Measurements from ENCODE around the gene NR3C2.

NR3C2 gene

DNA sequence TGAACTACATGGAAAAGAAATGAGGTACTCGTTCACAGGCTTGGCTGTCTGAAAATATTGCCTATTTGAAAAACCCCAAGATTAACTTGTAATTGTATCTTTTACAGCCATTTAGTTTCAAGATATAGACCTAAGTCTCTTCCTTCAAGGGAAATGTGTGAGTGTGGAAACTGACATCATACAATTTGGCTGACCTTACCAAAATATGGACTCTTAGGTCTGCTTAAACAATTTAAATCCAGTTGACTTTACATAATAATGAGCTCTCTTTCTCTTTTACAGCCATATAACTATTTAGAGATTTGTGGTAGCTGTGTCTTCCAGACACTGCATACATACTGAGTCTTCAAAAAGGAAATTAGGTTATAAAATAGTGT is 186.9 kb downstream of the NR3C2 start:
- DNase-seq = no peak

DNA sequence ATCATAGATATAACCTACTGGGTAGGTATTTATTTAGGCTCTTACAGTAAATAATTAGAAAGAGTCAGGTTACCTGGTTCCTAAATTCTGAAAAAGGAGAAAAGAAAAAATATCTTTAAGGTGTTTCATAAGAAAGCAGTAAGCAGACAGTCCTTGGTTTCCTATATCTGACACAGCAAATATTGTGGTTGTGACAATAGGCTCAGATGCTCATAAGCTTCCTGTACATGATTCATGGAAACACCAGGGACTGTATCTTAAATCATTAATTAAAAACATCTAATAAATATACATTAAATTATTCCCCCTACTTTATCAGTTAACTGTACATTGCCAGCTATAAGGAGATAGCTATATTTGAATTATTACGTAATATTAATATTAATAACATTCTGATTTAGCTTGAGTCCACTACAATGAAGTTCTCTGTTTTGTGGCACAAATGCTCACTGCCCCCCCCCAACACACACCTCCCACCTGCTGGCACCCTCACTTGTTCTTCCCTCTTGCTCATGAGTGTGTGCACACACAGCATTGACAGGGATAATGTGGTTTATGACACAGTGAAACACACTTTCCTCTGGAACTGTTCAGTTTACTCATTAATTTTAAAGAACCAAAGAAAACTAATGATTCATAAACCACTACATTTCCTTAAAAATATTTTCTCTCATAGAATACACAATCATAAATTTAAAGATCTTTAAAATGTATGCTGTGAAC is 187.4 kb downstream of the NR3C2 start:
- no peak for DNase-seq

DNA sequence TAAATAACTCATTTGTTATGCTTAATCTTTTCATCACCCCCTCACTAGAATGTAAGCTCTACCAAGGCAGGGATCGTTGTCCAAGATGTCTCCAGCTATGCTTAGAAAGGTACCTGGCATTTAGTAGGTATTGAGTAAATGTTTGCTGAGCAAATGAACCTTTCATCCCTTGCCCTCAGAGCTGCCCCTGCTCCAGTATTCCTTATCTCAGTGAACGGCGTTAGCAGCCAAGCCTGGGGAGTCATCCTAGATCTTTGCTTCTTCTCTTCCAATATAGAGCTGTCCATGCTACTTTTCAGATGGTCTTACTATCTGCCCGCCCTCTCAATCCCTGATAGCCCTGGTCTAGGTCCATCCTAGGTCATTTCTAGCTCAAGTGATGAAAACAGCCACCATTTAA is 188.4 kb downstream of the NR3C2 start:
- no peak for DNase-seq

DNA sequence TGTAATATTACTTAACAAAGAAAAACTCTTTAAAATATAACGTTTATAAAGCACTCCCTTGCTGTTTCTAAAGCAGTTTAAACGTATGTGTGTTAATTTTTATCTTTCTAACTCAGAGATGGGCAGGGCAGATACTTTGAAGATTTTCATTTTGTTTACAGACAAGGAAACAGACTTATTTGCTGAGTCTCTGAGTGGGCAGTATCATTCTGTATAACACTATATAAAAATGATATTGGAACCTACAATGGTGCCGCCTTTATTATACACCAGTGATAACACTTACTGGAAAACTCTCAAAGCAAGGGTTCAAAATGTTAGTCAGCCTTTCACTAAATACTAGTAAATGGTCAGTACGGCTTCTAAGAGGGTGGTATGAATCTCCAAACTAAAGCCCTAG is 193.4 kb downstream of the NR3C2 start:
- no peak for DNase-seq

DNA sequence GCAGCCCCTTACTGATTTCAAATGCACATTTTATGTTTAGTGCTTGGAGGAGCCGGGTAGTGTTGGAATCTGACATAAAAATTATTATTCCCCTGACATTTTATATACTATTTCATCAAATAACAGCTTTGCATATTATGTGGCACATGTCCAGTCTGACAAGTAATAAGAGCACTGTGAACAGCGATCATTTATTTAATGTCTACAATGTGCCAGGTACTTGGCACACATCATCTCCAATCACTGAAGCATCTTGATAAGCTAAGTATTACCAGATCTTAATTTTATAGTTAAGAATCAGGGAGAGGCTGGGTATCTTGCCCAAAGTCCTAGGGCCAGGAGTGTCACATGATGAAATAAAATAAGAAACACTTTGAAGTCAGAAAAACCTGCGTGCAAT is 197.2 kb downstream of the NR3C2 start:
- DNase-seq = no peak

DNA sequence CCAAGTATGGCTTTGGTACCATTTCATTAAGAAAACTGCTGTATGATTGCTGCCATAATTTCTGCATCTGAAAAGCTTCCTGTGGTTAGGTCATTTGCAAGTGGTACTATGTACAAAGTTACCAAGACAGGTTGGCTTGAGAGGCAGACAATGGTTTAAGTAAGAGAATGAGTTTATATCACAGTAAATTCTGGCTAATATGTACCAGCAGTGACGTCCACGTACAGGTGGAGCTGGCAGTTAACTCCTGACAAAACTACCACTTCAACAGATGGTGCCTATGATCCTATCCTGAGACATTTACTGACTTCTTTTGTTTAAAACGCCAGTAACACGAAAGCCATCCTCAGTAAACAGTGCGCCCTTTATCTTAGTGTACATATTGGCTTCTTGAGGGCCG is 198.4 kb downstream of the NR3C2 start:
- DNase-seq = no peak

DNA sequence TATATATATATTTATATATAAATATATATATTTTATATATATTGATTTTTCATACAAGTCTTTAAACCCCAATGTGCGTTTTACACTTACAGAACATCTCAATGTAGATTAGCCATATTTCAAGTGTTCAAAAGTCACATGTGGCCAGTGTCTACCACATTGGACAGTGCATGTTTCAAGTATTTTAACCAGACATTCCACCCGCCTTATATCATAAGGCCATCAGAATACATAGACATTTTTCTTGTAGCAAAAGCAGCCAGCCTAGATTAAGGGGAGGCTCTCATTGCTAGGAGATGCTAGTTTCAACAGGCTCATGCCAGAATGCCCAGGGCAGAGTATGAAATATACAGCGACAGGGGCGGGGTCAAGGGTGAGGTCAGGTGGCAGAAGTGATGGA is 202.0 kb downstream of the NR3C2 start:
- no peak for DNase-seq

DNA sequence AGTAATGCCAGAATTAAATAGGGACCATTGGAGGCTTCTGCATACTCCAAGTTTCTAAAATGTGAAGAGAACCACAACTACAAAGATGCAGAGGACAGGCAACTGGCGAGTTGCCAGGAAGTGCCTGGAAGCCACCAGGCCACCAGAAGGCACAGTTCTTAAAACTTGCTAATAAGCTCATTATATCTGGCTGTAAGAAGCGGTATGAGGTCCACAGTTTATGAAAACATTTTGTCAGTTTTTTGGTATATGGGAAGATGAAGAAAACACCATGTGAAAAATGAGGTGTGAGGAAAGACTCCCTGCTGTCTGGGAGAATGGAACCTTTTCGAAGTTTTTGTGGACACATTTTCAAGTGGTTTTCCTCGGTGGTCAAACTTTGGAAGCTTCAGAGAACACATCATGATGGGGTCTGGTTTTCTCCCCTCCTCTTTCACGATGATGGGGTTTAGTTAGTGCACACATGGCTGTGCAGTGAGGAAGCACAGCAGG is 202.7 kb downstream of the NR3C2 start:
- DNase-seq = no peak

DNA sequence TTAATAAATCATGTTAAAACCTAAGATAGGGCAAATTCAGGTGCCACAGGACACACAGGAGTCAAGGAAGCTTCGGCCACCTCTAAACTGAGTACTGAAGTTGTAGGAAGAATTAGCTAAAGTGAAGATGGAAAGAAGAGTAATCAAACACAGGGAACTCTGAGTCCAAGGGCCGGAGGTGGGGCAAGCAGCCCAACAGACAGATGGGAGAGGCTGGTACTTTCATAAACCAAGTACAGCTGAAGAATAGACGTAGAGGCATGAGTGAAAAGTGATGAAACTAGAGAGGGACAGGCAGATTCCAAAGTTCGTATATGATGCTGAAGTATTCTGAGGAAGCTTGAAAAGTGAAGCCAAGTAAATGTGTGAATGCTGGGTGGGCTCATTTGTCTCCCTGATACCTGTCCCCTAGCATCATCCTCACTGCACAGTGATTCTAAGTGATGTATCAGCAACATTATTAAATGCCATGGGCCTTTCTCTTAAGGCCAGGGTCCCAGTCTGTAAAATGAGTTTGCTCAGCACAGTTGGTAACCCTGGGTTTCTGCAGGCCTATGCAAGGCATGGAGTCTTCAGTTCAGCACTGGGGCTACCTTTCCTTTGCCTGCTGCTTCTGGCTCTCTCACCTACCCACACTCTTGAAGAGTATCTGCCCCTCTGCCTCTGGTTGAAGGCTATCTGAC is 203.3 kb downstream of the NR3C2 start:
- no peak for DNase-seq

DNA sequence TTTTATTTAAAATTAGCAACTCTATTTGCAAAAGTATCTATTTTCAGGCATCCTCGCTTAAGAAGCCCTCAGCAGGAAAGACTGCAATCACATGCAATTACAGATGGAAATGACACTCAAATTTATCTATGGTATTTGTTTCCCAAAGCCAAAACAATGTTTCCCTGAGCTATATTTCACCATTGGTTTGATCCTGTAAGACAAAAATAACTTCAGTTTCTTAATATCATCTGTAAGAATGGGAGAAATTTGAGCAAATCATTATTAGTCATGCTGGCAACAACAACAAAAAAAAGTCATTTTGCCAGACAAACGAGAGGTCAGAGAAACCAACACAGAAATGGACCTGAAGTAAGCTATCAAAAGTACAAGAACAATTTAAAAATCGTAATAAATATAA is 204.1 kb downstream of the NR3C2 start:
- no peak for DNase-seq

DNA sequence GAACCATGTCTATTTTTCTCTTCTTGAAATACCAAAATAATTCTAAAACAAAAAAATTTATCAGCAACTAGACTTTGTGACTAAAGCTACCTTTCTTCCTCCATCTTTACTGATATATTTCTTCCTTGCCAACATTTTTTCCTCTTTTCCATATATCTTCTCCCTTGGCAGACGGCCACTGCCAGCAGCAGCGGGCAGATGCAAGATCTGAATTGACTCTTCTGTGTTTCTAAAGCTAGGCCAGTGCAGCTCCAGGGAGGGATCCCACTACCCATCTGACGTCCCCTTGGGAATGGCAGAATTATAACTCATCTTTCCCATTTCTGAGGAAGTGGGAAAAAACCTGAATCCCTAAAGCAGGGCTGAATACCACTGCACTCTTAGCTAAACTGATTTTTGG is 206.4 kb downstream of the NR3C2 start:
- DNase-seq = no peak

DNA sequence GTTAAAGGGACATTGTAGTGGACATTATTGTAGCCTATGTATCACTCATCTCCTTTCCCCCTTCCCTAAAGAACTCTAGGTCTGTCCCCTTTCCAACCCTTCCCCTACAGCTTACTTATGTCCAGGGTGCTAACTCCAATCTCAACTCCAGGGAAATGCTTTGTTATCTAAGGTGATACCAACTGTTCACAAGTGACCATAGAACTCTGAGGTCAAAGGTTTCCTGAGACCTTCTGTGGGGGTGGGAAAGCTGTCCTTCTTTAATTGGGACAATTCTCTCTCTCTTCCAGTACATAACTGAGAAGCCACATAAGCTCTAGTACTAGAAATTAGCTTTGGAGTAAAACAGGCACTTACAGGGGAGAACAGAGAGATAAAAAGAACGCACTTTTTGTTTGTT is 212.4 kb downstream of the NR3C2 start:
- DNase-seq = no peak

DNA sequence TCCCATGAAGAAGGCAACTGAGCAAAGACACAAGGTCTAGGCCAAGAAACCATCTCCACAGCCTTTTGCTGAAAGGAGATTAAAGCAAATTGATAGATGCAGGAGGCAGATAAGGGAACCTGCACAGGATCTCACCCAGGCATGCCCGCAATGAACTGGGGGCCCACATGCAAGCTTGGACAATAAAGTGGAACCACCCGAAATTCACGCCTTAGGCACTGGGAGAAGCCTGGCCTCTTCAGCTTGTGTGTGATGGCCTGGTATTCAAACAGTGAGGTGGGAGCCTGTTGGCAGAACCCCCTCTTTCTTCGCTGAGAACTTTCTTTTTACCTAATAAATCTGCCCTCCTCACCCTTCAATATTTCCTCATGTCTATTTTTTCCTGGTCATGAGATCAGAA is 213.2 kb downstream of the NR3C2 start:
- no peak for DNase-seq

DNA sequence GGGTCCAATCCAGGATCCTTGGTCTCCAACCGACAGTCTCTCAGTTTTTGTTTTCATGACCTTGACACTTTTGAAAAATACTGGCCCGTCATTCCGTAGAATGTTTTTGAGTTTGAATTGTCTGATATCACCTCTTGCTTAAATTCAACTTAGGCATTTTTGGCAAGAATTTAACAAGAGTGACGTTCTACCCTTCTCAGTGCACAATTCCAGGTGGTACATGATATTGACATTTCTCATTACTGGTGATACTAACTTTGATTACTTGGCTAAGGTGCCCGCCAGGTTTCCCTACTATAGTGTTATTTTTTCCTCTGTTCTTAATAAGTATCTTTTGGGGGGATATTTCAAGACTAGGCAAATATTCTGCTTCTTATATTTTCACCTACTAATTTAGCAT is 215.1 kb downstream of the NR3C2 start:
- no peak for DNase-seq

DNA sequence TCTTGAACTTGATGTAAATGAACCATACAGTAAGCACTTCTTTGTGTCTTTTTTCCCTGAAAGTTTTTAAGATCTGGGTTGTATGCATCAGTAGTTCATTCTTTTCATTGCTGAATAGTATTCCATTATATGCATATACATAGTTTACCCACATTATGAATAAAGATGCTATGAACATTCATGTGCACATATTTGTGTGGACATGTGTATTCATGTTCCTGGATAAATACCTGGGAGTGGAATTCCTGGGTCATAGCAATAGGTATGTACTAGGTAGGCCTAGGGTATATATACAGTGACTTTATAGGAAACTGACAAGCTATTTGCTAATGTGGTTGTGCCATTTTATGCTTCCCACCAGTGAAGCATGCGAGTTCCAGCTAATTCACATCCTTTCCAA is 215.9 kb downstream of the NR3C2 start:
- no peak for DNase-seq

DNA sequence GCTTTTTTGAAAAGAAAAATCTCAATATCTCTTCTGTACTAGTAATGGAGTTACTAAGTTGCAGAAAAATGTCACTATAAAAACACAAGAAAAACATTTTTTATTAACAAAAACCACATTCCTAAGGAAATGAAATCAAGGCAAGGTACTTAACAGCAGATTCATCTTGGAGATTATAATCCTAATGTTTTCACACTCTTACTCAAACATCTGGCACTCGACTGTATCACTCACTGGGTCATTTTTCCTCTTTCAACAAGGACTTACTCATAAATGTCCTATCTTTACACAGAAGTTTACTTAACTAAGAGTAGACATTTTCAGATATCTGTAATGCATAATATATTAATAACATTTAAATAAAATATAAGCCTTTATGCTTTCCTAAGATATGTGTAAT is 216.6 kb downstream of the NR3C2 start:
- DNase-seq = no peak

DNA sequence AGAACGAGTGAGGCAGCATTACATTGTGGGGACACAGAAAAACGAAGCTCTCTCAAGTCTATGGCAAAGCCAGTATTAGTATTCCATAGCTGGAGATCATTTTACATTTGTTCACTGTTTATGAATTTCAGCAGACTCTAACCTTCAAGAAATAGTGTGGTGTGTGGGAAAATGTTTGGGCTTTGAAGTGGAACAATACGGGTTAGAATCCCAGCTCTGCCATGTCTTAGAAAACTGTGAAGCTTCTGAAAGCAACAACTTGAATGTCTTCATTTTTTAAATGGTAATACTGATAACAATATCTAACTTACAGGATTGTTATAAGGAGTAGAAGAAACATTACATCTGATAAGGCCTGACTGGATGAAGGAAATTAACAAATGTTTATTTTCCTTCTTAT is 217.7 kb downstream of the NR3C2 start:
- no peak for DNase-seq

DNA sequence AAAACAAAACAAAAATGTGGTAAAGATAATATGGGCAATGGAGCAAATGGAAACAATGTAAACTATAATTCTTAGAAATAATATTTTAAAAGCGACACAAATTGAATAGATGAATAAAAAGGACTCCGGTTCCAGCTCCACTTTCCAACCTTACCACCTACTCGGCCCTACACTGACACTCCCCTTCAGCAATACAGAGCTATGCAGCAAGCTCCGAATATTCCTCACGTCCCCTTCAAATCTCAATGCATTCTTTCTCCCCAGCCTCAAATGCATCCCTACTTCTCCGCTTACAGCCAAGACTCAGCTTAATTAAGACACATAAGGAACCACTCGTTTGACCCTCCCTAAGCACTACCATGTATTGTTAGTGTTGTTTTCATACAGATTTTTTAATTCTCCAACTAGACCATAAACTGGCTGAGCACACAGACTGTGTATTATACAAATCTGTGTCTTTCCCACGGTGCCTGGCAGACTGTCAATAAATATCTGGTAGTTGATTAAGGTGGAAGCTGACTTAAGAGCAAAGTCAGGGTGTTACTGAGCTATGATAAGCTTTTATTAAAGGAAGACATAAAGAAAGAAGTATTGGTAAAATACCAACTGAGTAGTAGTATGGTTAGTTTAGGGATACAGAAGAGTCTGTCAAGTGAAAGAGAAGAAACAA is 219.1 kb downstream of the NR3C2 start:
- no peak for DNase-seq

DNA sequence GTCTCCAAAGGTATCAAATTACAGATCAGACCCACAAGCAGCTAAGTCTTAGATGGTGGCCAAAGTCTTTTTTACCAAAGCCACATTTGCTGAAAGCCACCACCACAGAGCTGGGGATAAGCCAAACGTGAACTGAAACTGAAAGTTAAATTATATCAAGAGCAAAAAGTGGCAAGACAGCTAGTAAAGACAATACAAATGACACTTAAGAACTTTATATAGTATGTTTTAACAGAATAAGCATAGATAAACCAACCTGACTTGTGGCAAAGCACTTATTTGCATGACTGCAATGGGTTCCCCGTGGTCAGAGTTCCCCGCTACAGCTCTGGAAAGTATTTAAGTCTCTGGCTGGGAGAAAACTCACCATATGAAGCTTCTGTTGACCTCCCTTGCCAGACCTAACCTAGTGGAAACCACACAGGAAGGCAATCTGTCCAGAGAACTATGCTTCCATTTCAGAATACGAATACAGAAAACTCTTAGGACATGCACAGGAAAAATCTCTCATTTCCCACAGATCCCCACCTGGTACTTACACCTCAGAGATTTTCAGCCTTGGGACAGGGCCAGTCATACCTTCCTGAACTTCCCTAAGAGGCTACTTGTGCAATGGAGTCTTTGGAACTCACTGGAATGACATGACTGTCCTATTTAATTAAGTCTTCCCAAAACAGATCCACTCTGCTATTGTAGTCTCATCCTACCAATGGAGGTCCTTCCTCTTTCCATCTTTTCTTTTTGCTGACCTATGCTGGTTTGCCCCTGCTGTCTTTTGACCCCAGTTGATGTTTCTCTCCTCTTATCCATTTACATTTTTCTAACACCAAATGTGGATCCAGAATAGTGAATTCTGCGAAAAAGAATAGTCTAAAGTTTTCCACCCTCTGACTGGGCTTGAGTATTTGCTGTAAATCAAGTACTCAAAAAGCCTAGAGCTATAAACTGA is 225.1 kb downstream of the NR3C2 start:
- peak in 1 of 2 experiments; percentile 8 for DNase-seq

DNA sequence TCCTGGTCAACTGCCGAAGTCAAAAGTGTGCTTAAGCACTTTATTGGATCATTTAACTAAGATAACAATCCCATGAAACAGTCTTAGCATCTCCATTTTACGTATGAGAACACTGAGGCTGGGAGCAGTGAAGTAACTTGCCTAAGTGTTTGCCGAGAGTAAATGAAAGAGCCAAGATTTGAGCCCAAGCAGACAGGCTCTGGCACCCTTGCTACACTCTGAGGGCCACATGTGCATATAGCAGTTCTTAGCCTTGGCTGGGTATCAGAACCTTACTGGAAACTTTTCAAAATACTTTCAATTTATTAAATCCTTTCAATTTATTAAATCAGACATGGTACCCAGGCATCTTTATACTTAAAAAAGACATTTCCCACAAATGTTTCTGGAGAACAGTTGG is 225.9 kb downstream of the NR3C2 start:
- DNase-seq = no peak

DNA sequence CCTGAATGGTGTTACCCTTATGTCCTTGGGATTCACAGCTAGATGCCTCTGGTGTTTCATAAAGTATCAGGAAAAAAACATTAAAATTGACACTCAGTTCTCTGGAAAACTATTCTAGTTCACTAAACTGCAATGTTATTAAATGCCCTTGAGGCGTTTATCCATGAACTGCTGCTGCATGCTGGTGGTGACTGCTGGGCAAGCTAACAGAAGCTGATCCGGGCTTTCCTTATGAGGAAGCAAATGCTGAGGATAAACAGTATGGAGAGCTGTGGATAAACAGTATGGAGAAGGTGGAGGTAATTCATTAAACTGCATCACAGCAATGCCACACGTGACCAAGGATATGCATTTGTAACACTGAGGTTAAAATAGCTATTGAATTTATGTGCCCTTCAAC is 227.0 kb downstream of the NR3C2 start:
- DNase-seq = no peak

DNA sequence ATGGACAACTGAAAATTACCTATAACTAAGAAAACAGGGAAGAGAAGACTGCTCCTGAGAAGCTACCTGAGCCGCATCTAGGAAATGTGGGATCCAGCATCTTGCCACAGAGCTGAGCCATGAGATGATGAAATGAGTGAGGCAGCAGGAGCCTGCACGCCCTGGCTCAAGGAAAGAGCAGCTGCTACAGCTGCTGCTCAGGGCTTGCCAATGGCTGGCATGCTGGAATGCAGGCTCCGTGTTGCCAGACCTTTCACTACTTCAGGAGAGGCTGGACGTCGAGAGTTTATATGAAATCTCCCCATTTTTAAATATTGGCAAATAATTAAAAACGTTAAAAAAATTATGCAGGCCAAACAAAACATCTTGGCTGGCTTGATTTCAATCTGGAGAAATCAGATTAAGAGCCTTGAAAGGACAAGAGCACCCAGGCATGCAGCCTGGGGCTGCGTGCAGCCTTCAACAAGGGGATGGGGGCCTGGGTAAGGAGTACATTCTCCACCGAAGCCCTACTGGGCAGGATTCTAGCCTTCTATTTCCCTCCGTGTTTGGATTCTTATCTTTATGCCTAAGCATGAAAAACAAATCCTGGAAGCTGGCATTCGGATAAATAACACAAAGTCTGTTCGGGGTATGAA is 227.6 kb downstream of the NR3C2 start:
- no peak for DNase-seq

DNA sequence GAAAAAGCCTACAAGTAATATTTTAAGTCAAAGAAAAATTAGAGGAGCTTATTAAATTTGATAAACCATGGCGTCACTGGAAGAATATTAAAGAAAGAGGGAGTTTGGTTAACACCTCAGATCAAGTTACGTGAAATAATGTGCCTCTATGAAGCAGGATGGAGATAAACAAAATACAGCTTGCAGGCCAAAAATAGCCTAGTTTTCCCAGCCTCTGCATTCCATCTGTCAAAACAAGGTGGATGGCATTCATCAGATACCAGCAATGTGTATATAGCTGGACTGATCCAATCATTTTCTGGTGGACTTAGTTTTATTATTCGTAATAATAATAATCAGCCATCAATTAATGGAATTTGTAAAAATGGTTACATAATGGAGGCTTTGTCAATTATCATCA is 230.7 kb downstream of the NR3C2 start:
- DNase-seq = peak in 1 of 2 experiments; percentile 55
